Liver (tissue), 9 donors: ENCODE measurements around the gene PEX19. TPM values are rescaled to one million over a fixed set of nuclear protein-coding genes. Genes with fewer than 3 reads are reported as not detected.
A peak's percentile ranks its signal among the peaks of the same experiment; 100 is the strongest.

Experiments
- DNase-seq: peaks from one replicate; pipeline ENCODE4 v3.0.0-alpha.2; 2017; ENCODE audit warnings: low spot score
- H3K27ac ChIP-seq, 2 donors: one replicate each; pipeline ENCODE4 v1.7.0; 2013; ENCODE audit warnings: inconsistent platforms in 2 of 2, low read length in 2 of 2, control low read depth in 1 of 2, low read depth in 1 of 2, mild to moderate bottlenecking in 1 of 2
- H3K27me3 ChIP-seq, 4 donors: one replicate each; pipeline versions ENCODE4 v1.6.1 to v1.7.0; 2013; ENCODE audit warnings: low read length in 3 of 4, inconsistent platforms in 1 of 4, mild to moderate bottlenecking in 1 of 4, moderate library complexity in 1 of 4; ENCODE audit not compliant: control insufficient read depth in 4 of 4, insufficient read depth in 4 of 4
- H3K36me3 ChIP-seq, 4 donors: one replicate each; pipeline versions ENCODE4 v1.6.1 to v1.7.0; 2013; ENCODE audit warnings: low read length in 3 of 4, mild to moderate bottlenecking in 3 of 4, low read depth in 1 of 4, moderate library complexity in 1 of 4; ENCODE audit not compliant: control insufficient read depth in 4 of 4, insufficient read depth in 3 of 4
- H3K4me1 ChIP-seq, 4 donors: one replicate each; pipeline versions ENCODE4 v1.6.1 to v1.7.0; 2013; ENCODE audit warnings: low read length in 3 of 4, mild to moderate bottlenecking in 3 of 4, moderate library complexity in 1 of 4; ENCODE audit not compliant: control insufficient read depth in 4 of 4, insufficient read depth in 4 of 4
- H3K4me3 ChIP-seq, 3 donors: one replicate each; pipeline versions ENCODE4 v1.6.1 to v1.7.0; 2013; ENCODE audit warnings: low read length in 3 of 3, control low read depth in 1 of 3, low read depth in 1 of 3, mild to moderate bottlenecking in 1 of 3
- H3K9ac ChIP-seq, 2 donors: one replicate each; pipeline ENCODE4 v1.7.0; 2013; ENCODE audit warnings: low read length in 2 of 2, mild to moderate bottlenecking in 2 of 2, moderate library complexity in 2 of 2, control low read depth in 1 of 2, low read depth in 1 of 2
- H3K9me3 ChIP-seq, 4 donors: one replicate each; pipeline versions ENCODE4 v1.6.1 to v1.7.0; 2013; ENCODE audit warnings: low read length in 3 of 4; ENCODE audit not compliant: control insufficient read depth in 4 of 4
- ATF3 ChIP-seq: IDR thresholded peaks from 2 replicates; pipeline ENCODE4 v1.6.1; 2016; ENCODE audit warnings: antibody characterized with exemption
- FOXA2 ChIP-seq: IDR thresholded peaks from 2 replicates; pipeline ENCODE4 v1.6.1; 2016; ENCODE audit warnings: antibody characterized with exemption
- HNF4A ChIP-seq, 2 donors: conservative IDR thresholded peaks; 2 replicates each; pipeline ENCODE4 v1.6.1; 2016; ENCODE audit warnings: antibody characterized with exemption in 2 of 2, mild to moderate bottlenecking in 2 of 2
- JUND ChIP-seq, 2 donors: IDR thresholded peaks; 2 replicates each; pipeline ENCODE4 v1.6.1; 2016; ENCODE audit warnings: antibody characterized with exemption in 2 of 2
- NR2F2 ChIP-seq: IDR thresholded peaks from 2 replicates; pipeline ENCODE4 v1.6.1; 2016; ENCODE audit warnings: antibody characterized with exemption
- RAD21 ChIP-seq, 2 donors: IDR thresholded peaks; 2 replicates each; pipeline ENCODE4 v1.6.1; 2016; ENCODE audit warnings: antibody characterized with exemption in 2 of 2, mild to moderate bottlenecking in 2 of 2
- REST ChIP-seq: IDR thresholded peaks from 2 replicates; pipeline ENCODE4 v1.6.1; 2016; ENCODE audit warnings: antibody characterized with exemption, mild to moderate bottlenecking
- RXRA ChIP-seq, 2 donors: IDR thresholded peaks; 2 replicates each; pipeline ENCODE4 v1.6.1; 2017 to 2018; ENCODE audit warnings: antibody characterized with exemption in 2 of 2, mild to moderate bottlenecking in 1 of 2
- SP1 ChIP-seq: IDR thresholded peaks from 2 replicates; pipeline ENCODE4 v1.6.1; 2018; ENCODE audit warnings: antibody characterized with exemption, mild to moderate bottlenecking
- TAF1 ChIP-seq: conservative IDR thresholded peaks from 2 replicates; pipeline ENCODE4 v1.6.1; 2016; ENCODE audit warnings: antibody characterized with exemption, mild to moderate bottlenecking
- YY1 ChIP-seq: IDR thresholded peaks from 2 replicates; pipeline ENCODE4 v1.6.1; 2016; ENCODE audit warnings: antibody characterized with exemption, mild to moderate bottlenecking
- WGBS: extraction: QIAGEN DNeasy Blood & Tissue Kit; methylation state at CpG from one replicate; pipeline ENCODE4 v1.1.7; 2013; 5-methylcytosine and 5-hydroxymethylcytosine counted together
- polyA plus RNA-seq, 2 donors: library from polyadenylated mRNA; stranded (reverse) in 1 of 2; unstranded in 1 of 2; fragments of 200-250 nt in 1 of 2; fragments of >200 nt in 1 of 2; fragmentation: Nextera tagmentation in 1 of 2; extraction: Ambion mirVana in 1 of 2; gene quantifications; one replicate each; pipeline versions ENCODE4 v1.2.1 to v1.2.3, GENCODE V29; 2013 to 2015
- total RNA-seq, 2 donors: library from RNA; depleted of rRNA; stranded (reverse); fragments of >200 nt; gene quantifications; one replicate each; pipeline ENCODE4 v1.2.3, GENCODE V29; 2014
- TF ChIP-seq, protein P1 (sequence below): fragments of 150-350 bp; IDR thresholded peaks from 2 replicates; pipeline ENCODE4 v1.5.1; 2017; ENCODE audit warnings: improper control_type of control experiment, low read depth, low read length; ENCODE audit not compliant: missing input control
- donor health status: healthy.
- donor health status: healthy.
- donor health status: healthy.
- donor health status: healthy.
- donor health status: healthy.

The PEX19 gene
- total and polyA plus RNA-seq, 4 donors: 24.8 to 73.9 (median 43.7) TPM

DNA sequence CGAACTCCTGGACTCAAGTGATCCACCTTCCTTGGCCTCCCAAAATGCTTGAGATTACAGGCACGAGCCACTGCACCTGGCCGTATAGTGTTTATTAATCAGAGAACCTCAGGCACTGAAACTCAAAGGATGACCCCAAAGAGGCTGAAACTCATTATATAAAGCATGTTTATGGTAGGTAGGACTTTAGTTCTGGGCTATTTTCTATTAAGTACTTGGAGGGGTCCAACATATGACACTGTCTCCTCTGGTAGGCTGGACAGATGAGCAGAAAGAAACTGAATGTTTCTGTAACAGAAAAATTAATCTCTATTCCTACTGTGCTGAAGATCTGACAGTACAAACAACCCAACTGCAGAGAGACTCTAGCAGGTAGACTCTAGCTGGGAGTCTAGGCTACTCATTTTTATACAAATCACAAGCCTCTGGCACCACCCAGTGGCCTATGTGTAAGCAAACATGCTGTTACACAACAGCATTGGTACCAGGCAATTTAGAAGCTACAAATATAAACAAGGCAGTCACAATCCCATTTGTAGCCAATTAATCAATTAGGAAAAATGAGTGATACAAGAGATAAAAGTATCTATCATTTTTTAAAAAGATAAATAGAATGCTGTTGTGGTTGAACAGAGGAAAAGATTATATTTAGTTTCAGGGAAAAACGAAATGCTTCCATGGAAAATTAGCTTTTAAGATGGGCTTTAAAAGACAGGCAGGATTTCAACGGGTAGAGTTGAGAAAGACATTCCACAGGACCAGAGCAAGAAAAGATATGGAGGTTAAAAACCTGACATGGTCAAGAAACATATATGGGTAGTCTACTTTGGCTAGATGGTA, 33.0 kb downstream of the PEX19 start:
- H3K36me3 ChIP-seq: peaks cover 0 to 4% (median 2%) of the 10 kb centered on the region in 4 donors
- peaks cover 3 to 39% (median 31%) of the 10 kb centered on the region in 4 donors for H3K4me1 ChIP-seq
- no peaks in the 10 kb centered on the region for H3K27me3 ChIP-seq
- H3K27ac ChIP-seq: peak overlapping the region; percentile 20 to 57
- no peaks in the 10 kb centered on the region for H3K9me3 ChIP-seq
- TF ChIP-seq SP1: peak; percentile 23
- TF ChIP-seq, protein P1, sequence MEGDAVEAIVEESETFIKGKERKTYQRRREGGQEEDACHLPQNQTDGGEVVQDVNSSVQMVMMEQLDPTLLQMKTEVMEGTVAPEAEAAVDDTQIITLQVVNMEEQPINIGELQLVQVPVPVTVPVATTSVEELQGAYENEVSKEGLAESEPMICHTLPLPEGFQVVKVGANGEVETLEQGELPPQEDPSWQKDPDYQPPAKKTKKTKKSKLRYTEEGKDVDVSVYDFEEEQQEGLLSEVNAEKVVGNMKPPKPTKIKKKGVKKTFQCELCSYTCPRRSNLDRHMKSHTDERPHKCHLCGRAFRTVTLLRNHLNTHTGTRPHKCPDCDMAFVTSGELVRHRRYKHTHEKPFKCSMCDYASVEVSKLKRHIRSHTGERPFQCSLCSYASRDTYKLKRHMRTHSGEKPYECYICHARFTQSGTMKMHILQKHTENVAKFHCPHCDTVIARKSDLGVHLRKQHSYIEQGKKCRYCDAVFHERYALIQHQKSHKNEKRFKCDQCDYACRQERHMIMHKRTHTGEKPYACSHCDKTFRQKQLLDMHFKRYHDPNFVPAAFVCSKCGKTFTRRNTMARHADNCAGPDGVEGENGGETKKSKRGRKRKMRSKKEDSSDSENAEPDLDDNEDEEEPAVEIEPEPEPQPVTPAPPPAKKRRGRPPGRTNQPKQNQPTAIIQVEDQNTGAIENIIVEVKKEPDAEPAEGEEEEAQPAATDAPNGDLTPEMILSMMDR: peak; percentile 88
- TF ChIP-seq RXRA (IDR thresholded peaks at IDR 0.05): peak in 1 of 2 donors; percentile 6
- no peak for TF ChIP-seq ATF3
- no peak for TF ChIP-seq NR2F2
- TF ChIP-seq YY1: peak; percentile 9
- peak; percentile 54 for TF ChIP-seq FOXA2
- TF ChIP-seq JUND (IDR thresholded peaks at IDR 0.05): no peak
- TF ChIP-seq TAF1: no peak
- TF ChIP-seq RAD21 (IDR thresholded peaks at IDR 0.05): peak; percentile 93 to 96
- TF ChIP-seq HNF4A (conservative IDR thresholded peaks at IDR 0.05): peak; percentile 27 to 33
- 57% methylated on average over 5 of the region's 5 CpGs for WGBS
- peak; percentile 46 for DNase-seq
- H3K4me3 ChIP-seq: no peak overlapping the region
- peak overlapping the region; percentile 38 to 39 for H3K9ac ChIP-seq

- Histone ChIP-seq H3K9me3 (no peaks in the 10 kb centered on the region), H3K4me3 (no peak overlapping the region), H3K27me3 (no peaks in the 10 kb centered on the region), H3K36me3 (peaks cover 0 to 4% (median 2%) of the 10 kb centered on the region in 4 donors), H3K4me1 (peaks cover 3 to 41% (median 34%) of the 10 kb centered on the region in 4 donors), H3K27ac (peak overlapping the region; percentile 9 to 57), H3K9ac (no peak overlapping the region)
- TF ChIP-seq RXRA (IDR thresholded peaks at IDR 0.05) (peak in 1 of 2 donors; percentile 38), RAD21 (IDR thresholded peaks at IDR 0.05) (no peak), REST (no peak), HNF4A (conservative IDR thresholded peaks at IDR 0.05) (peak; percentile 79 to 90)
- no peak for DNase-seq
These were observed 33.9 kb downstream of the PEX19 start for GRCh38 chr1:160251011-160251410.
